Ramos (cell line): ENCODE measurements around the gene SPARC.
"Not testable (repeated sequence)": the region's sequence is repeated elsewhere in the genome, so short reads cannot be mapped to it uniquely, and the experiment has no call there.

ENCODE experiments used
- in situ Hi-C: fragments of 300-500 bp; cut with MboI; formaldehyde crosslinking; loops from one replicate; pipeline ENCODE4 v1.14.3; 2022; ENCODE audit warnings: low sequenced_read_pairs; ENCODE audit not compliant: unreplicated experiment

Gene SPARC, protein sequence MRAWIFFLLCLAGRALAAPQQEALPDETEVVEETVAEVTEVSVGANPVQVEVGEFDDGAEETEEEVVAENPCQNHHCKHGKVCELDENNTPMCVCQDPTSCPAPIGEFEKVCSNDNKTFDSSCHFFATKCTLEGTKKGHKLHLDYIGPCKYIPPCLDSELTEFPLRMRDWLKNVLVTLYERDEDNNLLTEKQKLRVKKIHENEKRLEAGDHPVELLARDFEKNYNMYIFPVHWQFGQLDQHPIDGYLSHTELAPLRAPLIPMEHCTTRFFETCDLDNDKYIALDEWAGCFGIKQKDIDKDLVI

DNA sequence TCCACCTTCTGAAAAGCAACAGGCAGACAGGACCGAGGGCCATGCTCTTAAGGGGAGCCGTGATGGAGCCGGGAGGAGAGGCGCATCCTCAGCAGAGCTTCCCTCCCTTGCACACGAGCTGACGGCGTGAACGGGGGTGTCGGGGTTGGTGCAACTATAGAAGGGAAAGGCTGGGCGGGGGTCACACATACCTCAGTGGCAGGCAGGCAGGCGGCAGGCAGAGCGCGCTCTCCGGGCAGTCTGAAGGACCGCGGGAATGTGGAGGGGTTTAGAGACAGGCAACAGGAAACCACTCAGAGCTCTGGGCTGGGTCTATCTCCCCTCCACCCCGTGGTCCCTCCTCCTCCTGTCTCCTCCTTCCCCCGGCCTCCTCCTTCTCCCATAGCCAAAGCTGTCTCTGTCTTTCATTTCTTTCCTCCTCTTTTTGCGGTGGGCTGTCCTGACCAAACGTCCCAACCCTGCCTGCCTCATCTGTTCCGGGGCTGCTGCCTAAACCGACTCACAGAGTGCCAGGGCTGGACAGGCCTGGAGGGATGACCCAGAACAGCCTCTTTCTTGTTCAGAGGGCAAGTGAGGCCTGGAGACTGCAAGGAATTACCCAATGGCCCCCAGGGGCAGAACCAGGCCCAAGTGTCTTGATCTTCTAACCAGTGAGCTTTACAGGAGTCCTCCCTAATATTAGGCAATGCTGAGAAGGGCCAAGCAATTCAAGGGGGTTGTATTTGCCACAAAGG is at the start of gene SPARC:
Gene SPARC, minus strand, starts transcription at position 242 of the 734 bp plus-strand sequence. CDS start 10,727 bp downstream, outside the sequence.
- in situ Hi-C loops: no loop called here

DNA sequence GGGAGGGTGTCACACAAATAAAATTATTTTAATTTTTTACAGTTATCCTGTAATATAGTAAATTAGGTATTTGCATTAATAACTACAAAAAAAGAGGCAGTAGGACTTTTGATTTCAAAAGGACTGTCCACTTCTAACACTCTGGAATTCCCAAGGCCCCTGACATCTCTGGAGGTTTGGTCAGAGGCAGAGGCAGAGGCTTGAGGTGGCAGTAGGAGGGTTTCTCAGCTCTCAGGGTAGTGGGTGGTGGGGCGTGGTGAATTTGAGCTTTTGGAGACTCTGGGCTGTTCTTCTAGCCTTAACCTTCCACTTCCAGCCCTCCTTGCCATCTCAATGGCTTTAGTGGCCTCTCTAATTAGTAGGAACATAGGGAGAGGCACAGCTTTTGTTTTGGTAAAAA is 48.9 kb upstream of the SPARC start:
- in situ Hi-C loops: loop anchor here (5.0 kb wide), 1 partner anchor 73 kb away; no protein-coding TSS in a partner anchor

DNA sequence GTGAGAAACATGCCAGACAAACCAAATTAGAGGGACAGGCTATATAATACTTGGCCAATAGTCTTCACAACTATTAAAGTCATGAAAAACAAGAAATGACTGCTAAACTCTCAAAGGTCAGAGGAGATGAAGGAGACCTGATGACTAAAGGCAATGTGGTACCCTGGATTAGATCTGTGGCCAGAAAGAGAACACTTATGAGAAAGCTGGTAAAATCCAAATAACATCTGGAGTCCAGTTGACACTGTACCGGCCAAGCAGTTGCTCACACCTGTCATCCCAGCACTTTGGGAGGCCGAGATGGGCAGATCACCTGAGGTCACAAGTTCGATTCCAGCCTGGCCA is 47.3 kb upstream of the SPARC start:
- in situ Hi-C loops: no loop called here

DNA sequence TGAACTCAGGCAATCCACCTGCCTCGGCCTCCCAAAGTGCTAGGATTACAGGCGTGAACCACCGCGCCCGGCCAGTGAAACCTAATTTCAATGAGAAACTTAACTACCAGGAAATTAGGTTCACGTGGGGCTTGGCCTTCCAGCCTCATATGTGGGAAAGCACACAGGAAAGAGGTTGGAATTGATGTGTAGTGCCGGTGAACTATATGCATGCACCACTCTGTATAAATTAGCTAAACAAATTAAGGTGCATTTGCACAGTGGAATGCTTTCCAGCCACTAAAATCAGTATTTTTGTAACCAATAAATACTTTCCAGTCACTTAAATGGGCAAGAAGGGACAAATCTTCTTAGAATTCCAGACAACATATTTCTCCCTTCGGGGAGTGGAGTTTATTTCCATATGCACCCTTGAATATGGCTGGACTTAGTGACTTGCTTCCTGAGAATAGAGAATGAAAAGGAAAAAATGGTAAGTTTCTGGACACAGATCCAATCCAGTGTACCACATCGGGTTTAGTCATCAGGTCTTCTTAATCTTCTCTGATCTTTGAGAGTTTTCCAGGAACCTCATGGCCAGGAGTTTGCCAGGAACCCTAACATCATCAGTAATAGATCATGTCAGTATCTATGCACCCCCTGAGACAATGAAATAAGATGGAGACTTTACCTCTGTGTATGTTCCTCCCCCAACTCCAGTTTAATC is 46.8 kb upstream of the SPARC start:
- in situ Hi-C loops: no loop called here

DNA sequence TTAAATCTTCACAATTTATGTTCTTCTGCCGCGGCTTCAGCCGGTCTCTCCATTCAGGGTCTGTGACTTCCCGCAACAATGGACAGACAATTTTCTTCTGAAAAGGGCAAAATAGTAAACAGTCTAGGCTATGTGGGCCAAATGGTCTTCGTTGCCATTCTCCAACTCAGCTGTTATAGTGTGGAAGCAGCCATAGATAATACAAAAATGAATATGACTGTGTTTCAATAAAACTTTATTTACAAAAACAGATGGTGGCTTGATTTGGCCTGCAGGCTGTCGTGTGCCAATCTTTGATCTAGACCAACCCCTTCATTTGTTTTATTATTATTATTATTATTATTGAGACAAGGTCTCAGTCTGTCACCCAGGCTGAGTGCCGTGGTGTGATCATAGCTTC is 43.7 kb upstream of the SPARC start:
- in situ Hi-C loops: no loop called here

DNA sequence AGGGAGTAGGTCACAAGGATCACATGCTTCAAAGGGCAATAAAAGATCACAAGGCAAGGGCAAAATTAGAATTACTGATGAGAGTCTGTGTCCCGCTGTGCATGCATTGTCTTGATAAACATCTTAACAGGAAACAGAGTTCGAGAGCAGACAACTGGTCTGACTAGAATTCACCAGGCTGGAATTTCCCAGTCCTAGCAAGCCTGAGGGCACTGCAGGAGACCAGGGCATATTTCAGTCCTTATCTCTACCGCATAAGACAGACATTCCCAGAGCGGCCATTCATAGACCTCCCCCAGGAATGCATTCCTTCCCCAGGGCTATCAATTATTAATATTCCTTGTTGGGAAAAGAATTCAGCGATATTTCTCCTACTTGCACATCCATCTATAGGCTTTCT is 42.9 kb upstream of the SPARC start:
- in situ Hi-C loops: not testable (repeated sequence)

DNA sequence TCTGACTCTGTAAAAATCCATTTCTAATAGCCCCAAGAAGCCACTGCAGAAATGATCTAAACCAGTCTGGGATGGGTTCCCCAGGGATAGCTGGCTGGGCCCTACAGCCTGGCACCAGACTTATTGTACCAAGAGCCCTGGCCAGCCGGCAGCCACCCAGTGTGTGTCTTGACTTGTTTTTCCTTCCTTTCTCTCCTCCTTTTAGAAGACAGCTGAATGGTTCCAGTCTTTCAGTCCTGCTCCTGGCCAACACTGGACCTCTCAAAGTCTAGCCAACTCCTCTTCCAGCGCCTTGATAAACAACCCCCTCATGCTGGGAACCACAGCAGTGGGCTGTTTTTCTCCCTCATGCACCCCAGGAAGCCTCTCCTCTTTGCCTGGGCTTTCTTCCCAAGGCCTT is 37.6 kb upstream of the SPARC start:
- in situ Hi-C loops: no loop called here

DNA sequence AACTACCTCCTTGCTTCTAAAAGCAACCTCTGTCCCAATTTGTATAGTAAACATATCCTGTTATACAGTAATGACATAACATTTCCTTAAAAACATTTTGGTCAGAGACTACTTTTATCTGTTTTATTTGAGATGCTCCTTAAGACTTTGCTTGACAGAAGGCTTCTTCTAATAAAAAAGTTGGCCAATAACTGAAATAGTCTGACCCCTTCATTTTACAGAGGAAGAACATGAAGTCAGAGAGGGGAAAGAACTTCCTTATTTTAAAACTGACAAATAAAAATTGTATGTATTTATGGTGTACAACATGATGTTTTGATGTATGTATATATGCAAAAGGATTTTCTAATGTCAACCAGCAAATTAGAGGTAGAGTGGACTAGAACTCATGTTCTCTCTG is 35.8 kb upstream of the SPARC start:
- in situ Hi-C loops: no loop called here

DNA sequence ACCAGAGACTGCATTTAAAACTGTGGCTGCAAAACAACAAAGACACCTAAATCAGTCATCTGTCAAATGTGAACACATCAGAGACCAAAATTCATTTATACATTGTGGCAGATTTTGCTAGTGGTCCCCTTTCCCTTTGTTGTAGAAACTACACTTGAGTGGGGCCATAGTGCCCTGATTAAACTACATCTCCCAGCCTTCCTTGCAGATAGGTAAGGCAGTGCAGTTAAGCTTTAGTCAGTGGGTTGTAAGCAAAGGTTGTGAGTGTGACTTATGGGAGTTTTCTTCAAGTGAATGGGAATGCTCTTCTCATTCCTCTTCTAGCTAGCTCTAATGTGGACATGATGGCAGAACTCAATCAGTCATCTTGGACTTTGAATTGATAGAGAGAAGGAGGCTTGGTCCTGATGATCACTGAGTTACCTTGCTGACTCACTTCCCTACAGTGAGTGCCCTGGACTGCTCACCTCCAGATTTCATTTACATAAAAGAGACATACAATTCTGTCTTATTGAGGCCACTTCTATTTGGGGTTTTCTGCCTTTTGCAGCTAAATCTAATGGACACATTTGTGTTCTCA is 35.2 kb upstream of the SPARC start:
- in situ Hi-C loops: no loop called here

DNA sequence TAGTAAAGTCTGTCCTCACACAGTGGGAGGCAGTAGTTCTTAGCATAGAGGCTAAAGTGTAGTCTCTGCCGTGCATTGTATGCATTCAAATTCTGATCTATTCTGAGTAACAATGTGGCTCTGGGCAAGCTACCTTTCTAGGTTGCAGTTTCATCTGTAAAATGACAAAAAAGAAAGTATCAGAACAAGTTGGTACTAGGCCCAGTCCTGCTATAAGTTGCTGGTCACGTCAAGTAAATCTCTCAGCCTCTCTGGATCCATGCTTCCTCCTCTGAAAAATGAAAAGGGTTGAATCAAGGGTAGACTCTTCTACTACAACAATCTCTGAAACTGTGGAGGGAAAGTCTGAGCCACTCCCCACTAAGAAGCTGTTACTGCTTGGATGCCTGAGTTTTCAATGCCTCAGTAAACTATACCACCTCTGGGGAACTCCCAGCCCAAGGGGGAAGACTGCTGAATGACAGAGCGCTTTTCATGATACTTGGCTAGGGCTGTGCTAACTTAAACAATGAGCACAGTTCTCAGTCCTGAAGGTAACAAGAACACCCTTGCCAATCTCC is 34.5 kb upstream of the SPARC start:
- in situ Hi-C loops: no loop called here

DNA sequence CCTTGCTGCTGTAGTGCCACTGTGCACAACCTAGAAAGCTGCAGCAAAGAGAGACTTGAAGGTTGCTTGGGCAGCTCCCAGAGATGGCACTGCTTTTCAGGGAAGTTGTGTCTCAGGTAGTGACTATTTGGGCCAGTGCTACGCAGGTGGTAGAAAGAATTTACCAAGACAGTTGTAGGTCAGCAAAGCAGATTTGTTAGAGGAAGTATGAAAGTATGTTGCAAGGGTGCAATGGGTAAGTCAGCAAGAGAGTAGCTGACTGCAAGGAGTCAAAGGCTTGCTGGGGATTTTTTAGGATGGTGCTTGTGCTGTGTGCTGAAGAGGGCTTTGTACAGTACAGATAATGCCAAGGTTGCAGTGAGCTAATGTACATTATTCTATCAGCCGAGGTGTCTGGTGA is 33.5 kb upstream of the SPARC start:
- in situ Hi-C loops: no loop called here

DNA sequence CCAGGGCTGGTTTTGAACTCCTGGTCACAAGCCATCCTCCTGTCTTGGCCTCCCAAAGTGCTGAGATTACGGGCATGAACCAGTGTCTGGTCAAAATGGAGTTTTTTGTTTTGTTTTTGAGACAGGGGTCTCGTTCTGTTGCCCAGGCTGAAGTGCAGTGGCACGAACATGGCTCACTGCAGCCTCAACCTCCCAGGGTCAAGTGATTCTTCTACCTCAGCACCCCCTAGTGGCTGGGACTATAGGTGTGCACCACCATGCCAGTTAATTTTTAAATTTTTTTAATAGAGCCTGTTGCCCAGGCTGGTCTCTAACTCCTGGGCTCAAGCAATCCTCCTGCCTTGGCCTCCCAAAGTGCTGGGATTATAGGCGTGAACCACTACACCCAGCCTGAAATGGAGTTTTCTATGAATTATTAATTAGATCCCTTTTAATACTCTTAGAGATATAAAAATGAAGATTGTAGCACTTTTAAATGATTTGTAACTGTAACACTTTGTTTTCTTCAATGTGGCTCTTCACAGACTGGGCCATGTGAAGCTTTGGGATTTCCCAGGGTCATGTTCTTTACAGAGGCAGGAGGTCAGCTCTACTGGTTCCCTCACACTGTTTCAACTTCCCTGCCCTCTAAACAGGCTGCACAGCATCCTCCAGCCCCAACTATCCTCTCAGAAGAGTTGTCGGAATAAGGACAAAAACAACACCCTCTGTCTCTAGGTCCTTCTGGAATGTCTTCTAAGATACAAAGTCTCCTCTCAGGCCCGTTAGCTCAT is 32.7 kb upstream of the SPARC start:
- in situ Hi-C loops: no loop called here

DNA sequence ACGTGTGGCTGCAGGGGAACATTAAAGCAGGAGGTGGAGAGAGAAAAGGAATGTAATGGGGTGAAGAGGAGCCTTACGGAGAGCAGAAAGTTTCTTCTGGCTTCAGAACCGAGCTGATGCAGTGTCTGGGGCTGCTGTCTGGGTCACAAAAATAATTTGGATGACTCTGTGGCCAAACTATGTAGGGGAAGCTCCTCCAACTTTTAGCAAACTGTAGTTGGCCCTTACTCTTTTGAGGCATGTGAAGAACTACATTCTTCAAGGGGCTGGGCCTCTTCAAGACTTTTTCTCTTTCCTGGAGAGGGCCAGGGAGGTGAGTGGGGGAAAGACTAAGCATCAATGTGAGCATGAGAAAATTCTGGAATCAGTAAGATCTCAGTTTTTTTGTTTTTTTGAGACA is 31.9 kb upstream of the SPARC start:
- in situ Hi-C loops: no loop called here

DNA sequence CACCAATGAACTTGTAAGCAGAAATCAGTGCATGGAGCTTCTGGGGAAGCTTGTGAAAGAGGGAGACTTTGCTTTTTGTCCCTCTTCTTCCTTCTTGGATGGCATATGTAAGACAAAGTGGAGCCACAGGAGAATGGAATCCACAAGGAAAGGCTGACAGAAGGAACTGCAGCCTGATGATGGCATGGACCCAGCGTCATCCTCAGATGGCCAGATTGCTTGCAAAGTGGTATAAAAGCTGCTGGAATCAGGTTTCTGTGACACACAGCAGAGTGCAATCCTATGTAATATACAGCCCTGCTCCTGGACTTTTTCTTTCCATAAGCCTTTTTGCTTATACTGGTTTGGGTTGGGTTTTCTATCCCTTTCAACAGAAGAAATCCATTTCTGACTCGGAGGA is 31.4 kb upstream of the SPARC start:
- in situ Hi-C loops: no loop called here

DNA sequence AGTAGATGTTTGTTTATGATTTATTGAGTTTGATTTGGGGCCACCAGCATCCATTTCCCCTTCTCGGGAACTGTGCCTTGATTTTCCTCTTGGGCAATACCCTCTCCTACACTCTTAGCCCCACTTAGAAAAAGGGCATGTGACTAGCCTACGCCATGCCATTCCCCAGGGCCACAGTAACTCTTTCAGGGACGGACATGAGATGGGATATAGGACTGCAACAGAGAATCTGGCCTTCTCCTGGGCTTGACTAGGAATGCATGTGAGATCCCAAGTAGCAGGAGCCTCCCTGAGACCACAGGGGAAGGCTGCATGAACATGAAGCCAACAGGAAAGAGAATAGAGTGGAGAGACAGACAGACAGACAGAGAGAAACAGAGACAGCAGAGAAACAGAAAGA is 30.7 kb upstream of the SPARC start:
- in situ Hi-C loops: no loop called here

DNA sequence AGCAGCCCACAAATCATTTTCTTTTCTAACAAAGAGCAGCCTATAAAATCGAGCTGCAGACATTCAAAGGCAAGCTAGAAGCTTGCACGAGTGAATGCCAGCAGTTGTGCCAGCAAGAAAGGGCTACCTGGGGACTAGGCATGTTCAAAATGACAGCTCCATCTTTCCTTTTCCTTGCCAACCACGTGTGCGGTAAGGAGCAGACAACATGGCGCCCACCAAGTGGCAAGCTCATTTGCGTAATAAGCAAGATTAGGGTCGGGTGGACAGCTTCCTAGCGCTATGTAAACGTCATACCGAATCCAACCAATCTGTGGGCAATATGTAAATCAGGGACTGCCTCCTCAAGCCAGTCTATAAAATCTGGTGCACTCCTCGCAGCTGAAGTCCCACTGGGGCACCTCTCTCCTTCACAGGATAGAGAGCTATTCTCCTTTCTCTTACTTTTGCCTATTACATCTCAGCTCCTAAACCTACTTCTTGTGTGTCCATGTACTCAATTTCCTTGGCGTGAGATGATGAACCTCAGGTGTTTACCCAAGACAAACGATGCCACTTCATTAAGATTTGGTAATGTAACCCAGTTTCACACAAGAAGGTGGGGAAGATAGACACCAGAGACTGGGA is 22.5 kb upstream of the SPARC start:
- in situ Hi-C loops: loop anchor here (5.0 kb wide), 1 partner anchor 47 kb away; no protein-coding TSS in a partner anchor

DNA sequence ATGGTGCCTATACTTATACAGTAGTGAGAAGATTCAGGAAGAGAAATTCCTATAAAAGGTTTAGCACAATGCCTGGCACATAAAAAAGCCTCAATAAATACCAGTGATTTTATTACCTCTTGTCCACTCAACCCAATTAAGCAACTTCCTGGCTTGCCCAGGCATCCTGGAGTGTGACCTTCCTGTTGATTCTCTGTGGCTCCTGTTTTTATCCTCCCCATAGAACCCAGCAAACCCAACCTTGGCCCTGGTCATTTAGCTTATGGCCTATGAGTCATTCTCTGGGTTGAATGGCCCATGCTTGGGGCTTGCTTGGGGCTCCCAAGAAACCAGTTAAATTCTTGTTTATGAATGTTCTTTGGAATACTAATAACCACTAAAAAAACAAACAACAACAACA is 21.4 kb upstream of the SPARC start:
- in situ Hi-C loops: loop anchor here (5.0 kb wide), 1 partner anchor 46 kb away; no protein-coding TSS in a partner anchor

DNA sequence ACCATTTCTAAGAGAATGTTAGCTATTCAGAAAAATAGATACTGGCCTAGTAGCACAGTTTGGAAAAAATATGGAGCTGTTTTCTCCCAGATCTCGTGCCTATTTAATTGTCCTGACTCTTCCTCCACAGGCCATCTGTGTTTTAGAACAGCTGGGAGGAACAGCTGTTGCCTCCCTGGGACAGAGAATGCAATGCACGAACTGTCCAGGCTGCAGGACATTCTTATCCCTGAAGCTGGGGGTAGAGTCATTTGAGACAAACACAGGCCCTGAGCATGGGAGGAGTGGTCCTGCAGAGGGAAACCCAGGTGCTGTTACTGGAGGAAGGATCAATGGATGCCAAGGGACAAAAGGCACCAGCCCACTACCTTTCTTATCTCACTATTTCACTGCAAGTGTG is 20.9 kb upstream of the SPARC start:
- in situ Hi-C loops: loop anchor here (5.0 kb wide), 1 partner anchor 45 kb away; no protein-coding TSS in a partner anchor

DNA sequence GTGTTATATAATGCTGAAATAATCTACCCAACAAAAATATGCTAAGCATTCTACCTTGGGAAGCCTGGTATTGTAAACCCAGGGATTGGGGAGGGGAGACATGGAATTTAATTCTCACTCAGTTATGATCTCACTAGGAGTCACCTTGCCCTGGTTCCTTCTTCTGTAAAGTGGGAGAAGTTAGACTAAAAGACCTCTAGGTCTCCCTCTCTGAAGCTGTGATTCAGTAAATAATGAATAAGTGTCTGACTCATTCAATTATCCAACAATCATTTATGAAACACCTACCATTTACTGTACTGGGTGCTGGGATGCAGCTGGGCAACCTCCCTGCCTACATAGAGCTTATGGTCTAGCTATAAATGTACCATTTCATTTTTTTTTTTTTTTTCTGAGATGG is 20.2 kb upstream of the SPARC start:
- in situ Hi-C loops: loop anchor here (5.0 kb wide), 1 partner anchor 45 kb away; no protein-coding TSS in a partner anchor
